PC-9 (cell line): ENCODE data around the gene TCEA2. TPM values are rescaled to one million over a fixed set of nuclear protein-coding genes. Genes with fewer than 3 reads are reported as not detected.

Source experiments
- BruUV-seq: library from RNA; stranded (reverse); fragments of 400-500 nt; replicated peaks from 2 replicates; lab custom pipeline; 2021; lab: Mats Ljungman, UMichigan
- CTCF ChIA-PET: fragments of 300-600 bp; sonication (Branson Sonifier 250); formaldehyde crosslinking; loops from one replicate; lab custom pipeline; 2022; ENCODE audit warnings: antibody characterized with exemption; lab: Charles Lee
- POLR2A ChIA-PET: fragments of 300-600 bp; sonication (Branson Sonifier 250); formaldehyde crosslinking; loops from one replicate; lab custom pipeline; 2022; ENCODE audit warnings: antibody characterized with exemption; ENCODE audit not compliant: unreplicated experiment; lab: Charles Lee
- DNase-seq, 2 experiments: peaks; one replicate each; pipeline versions ENCODE4 v3.0.0 to v3.0.0-alpha.2; 2015 to 2022; ENCODE audit warnings: mixed read lengths in 1 of 2
- H2AFZ ChIP-seq: fragments of 200-600 bp; sonication (generic); 2 replicates; pipeline ENCODE4 v1.8.1; 2017; ENCODE audit warnings: antibody characterized with exemption
- H3F3A ChIP-seq: fragments of 200-600 bp; sonication (generic); 2 replicates; pipeline ENCODE4 v1.8.1; 2017; ENCODE audit warnings: antibody characterized with exemption, mild to moderate bottlenecking, low read depth; ENCODE audit not compliant: insufficient read depth
- H3K27ac ChIP-seq: fragments of 200-600 bp; sonication (generic); 2 replicates; pipeline ENCODE4 v1.6.1; 2016; ENCODE audit warnings: mixed run types
- H3K27me3 ChIP-seq: fragments of 200-600 bp; sonication (generic); 2 replicates; pipeline ENCODE4 v1.6.1; 2016; ENCODE audit warnings: low read depth, mixed run types; ENCODE audit not compliant: insufficient read depth
- H3K36me3 ChIP-seq: fragments of 200-600 bp; sonication (generic); 2 replicates; pipeline ENCODE4 v1.6.1; 2016; ENCODE audit warnings: low read depth, mixed run types
- H3K4me1 ChIP-seq: fragments of 200-600 bp; sonication (generic); replicated peaks from 2 replicates; pipeline ENCODE4 v1.6.1; 2016; ENCODE audit warnings: mixed run types; ENCODE audit not compliant: insufficient read depth
- H3K4me2 ChIP-seq: fragments of 200-600 bp; sonication (generic); 2 replicates; pipeline ENCODE4 v1.6.1; 2017; ENCODE audit warnings: mixed run types
- H3K4me3 ChIP-seq: fragments of 200-600 bp; sonication (generic); 2 replicates; pipeline ENCODE4 v1.6.1; 2016; ENCODE audit warnings: mixed run types
- H3K79me2 ChIP-seq: fragments of 200-600 bp; sonication (generic); 2 replicates; pipeline ENCODE4 v1.6.1; 2017; ENCODE audit warnings: low read depth, mixed run types
- H3K9me2 ChIP-seq: fragments of 200-600 bp; sonication (generic); 2 replicates; pipeline ENCODE4 v1.8.1; 2017; ENCODE audit warnings: mild to moderate bottlenecking; ENCODE audit not compliant: insufficient read depth
- H3K9me3 ChIP-seq: fragments of 200-600 bp; sonication (generic); 2 replicates; pipeline ENCODE4 v1.8.1; 2016; ENCODE audit warnings: low read depth; ENCODE audit not compliant: insufficient read depth
- H4K20me1 ChIP-seq: fragments of 200-600 bp; sonication (generic); 2 replicates; pipeline ENCODE4 v1.8.1; 2017; ENCODE audit not compliant: insufficient read depth
- CTCF ChIP-seq: fragments of 200-600 bp; sonication (generic); conservative IDR thresholded peaks from 2 replicates; pipeline ENCODE4 v1.6.1; 2017; ENCODE audit warnings: mixed run types, antibody characterized with exemption, mild to moderate bottlenecking, moderate library complexity
- EZH2 ChIP-seq: fragments of 200-600 bp; sonication (generic); IDR thresholded peaks from 2 replicates; pipeline ENCODE4 v1.8.0; 2017; ENCODE audit warnings: antibody characterized with exemption, low read depth
- intact Hi-C: fragments of 100-400 bp; cut with micrococcal nuclease; formaldehyde crosslinking; loops from one replicate; pipeline ENCODE4 v1.10.0; 2022; ENCODE audit not compliant: unreplicated experiment
- total RNA-seq: library from RNA; stranded (reverse); gene quantifications from 2 replicates; pipeline ENCODE4 v1.2.3, GENCODE V29; 2021

TCEA2 gene
- total RNA-seq, 1 experiment from 2014 or later = 100 TPM

DNA sequence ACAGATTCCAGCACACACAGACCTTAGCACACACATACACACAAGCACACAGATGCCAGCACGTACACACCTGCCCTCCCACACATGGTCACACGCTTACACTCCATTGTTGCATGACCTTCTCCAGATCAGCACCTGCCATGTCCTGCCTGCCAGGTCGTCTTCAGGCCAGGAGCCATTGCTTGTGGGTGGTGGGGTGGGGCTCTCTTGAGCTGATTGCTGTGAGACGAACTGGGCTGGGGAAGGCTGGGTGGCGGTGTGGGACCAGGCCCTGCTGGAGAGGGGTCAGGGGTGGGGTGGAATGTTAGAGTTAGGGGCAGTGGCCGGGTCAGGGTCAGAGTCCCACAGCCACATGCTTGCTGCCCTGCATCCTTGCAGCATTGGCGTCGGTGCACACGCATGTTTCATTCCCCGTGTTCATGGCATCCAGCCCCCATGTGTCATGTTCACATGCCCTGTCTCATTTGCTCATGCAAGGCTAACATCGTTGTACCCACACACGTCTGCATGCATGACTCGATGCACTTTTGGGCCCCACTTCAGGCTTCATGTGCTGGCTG lies 50.9 kb downstream of the TCEA2 start:
- peak in 1 of 2 experiments; percentile 19 for DNase-seq
- H3K27ac ChIP-seq = no peak overlapping the region
- no TSS peak for BruUV-seq
- ChIA-PET CTCF (no interaction called here), POLR2A (interaction anchor here (0.6 kb wide), 1 partner anchor 589 kb away, joined by 3 read pairs; no protein-coding TSS in a partner anchor)
- intact Hi-C loops = no loop called here
- no peak overlapping the region for H3K4me2 ChIP-seq
- no peaks in the 10 kb centered on the region for H3K9me3 ChIP-seq
- no peak overlapping the region for H3K4me3 ChIP-seq
- no peak for TF ChIP-seq EZH2
- no peak for TF ChIP-seq CTCF
- H3K27me3 ChIP-seq = peaks cover 70% of the 10 kb centered on the region
- no peaks in the 10 kb centered on the region for H3K36me3 ChIP-seq
- no peaks in the 10 kb centered on the region for H3K79me2 ChIP-seq
- H3K9me2 ChIP-seq = no peaks in the 10 kb centered on the region
- no peaks in the 10 kb centered on the region for H3F3A ChIP-seq
- H4K20me1 ChIP-seq = no peaks in the 10 kb centered on the region
- H2AFZ ChIP-seq = no peak overlapping the region
- no peaks in the 10 kb centered on the region for H3K4me1 ChIP-seq

DNA sequence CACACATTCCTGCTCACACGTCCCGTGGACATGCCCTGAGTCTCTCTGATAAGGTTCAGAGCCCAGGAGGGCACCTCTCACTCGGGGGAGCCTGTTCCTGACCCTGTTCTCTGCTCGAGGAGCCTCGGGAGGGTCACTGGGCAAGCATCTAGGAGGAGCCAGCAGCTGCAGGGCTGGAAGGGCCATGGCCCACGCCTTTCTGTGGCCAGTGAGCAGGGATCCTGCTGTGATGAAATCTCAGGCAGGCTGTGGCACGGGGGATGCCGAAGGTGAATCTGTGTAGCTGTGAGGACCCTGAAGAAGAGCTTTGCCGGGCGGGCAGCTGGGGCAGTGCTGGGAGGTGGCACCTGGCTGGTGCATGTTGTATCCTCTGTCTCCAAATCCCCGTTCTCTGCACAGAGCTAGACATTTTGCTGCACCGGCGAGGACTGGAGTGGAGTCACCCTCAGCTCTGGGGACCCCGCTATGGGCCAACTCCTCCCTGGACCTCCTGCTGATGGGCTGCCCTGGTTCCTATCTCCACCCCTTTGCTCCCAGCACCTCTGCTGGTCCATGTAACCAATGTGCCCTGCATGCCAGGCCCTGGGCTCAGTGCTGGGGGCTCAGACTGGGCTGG lies 51.5 kb downstream of the TCEA2 start:
- Histone ChIP-seq H3K4me1 (no peaks in the 10 kb centered on the region), H3K4me3 (no peak overlapping the region), H3K79me2 (no peaks in the 10 kb centered on the region), H3K4me2 (no peak overlapping the region), H3K27me3 (peaks cover 64% of the 10 kb centered on the region), H4K20me1 (no peaks in the 10 kb centered on the region), H3K9me2 (no peaks in the 10 kb centered on the region), H3F3A (peaks cover 4% of the 10 kb centered on the region; the same call in 1 of the 2 replicates), H3K9me3 (no peaks in the 10 kb centered on the region), H3K36me3 (no peaks in the 10 kb centered on the region), H3K27ac (no peak overlapping the region), H2AFZ (no peak overlapping the region)
- TF ChIP-seq CTCF (no peak), EZH2 (no peak)
- DNase-seq = peak in 1 of 2 experiments; percentile 30
- intact Hi-C loops = no loop called here
- ChIA-PET CTCF (no interaction called here), POLR2A (interaction anchor here (0.6 kb wide), 1 partner anchor 590 kb away, joined by 3 read pairs; no protein-coding TSS in a partner anchor)
- BruUV-seq = no TSS peak

GRCh38 chr20:64115171-64115911 lies 52.3 kb downstream of the TCEA2 start:
- Histone ChIP-seq H3K4me1 (no peaks in the 10 kb centered on the region), H3K4me2 (no peak overlapping the region), H2AFZ (no peak overlapping the region), H3K4me3 (no peak overlapping the region), H3K27me3 (peaks cover 55% of the 10 kb centered on the region), H3K79me2 (no peaks in the 10 kb centered on the region), H4K20me1 (no peaks in the 10 kb centered on the region), H3K36me3 (no peaks in the 10 kb centered on the region), H3K9me3 (no peaks in the 10 kb centered on the region), H3K9me2 (no peaks in the 10 kb centered on the region), H3F3A (peaks cover 6% of the 10 kb centered on the region; the same call in 1 of the 2 replicates), H3K27ac (no peak overlapping the region)
- POLR2A ChIA-PET = interaction anchor here (0.6 kb wide), 1 partner anchor 433 kb away, joined by 6 read pairs; no protein-coding TSS in a partner anchor
- TF ChIP-seq EZH2 = no peak
- TF ChIP-seq CTCF = no peak
- no TSS peak for BruUV-seq
- intact Hi-C loops = no loop called here
- CTCF ChIA-PET = no interaction called here
- peak in 1 of 2 experiments; percentile 31 for DNase-seq
